K562 (cell line): ENCODE data around the gene EHBP1L1. TPM values are rescaled to one million over a fixed set of nuclear protein-coding genes. Genes with fewer than 3 reads are reported as not detected.

Source experiments
- GTF3C2 ChIP-seq: IDR thresholded peaks from 3 replicates; pipeline ENCODE4 v1.6.1; 2011; ENCODE audit warnings: borderline replicate concordance, mild to moderate bottlenecking, moderate library complexity; ENCODE audit not compliant: insufficient read length; ENCODE audit errors: extremely low read depth
- HMGN3 ChIP-seq: IDR thresholded peaks from 2 replicates; pipeline ENCODE4 v1.6.1; 2011; ENCODE audit warnings: borderline replicate concordance, low read depth, mild to moderate bottlenecking, mixed read lengths, low read length; ENCODE audit not compliant: insufficient read length; ENCODE audit errors: extremely low read depth
- MAX ChIP-seq: sonication (generic); formaldehyde crosslinking; IDR thresholded peaks from 2 replicates; pipeline ENCODE4 v1.9.0; 2022; ENCODE audit warnings: mild to moderate bottlenecking, missing genetic modification reagents
- PREB ChIP-seq: sonication (generic); formaldehyde crosslinking; IDR thresholded peaks from 2 replicates; pipeline ENCODE4 v1.8.1; 2023; ENCODE audit warnings: mild to moderate bottlenecking, missing genetic modification reagents
- TEAD1 ChIP-seq, 2 experiments: fragments of 450-650 bp in 1 of 2; sonication (generic) in 1 of 2; formaldehyde crosslinking; IDR thresholded peaks; 2 replicates each; pipeline versions ENCODE4 v1.4.0 to v1.8.0; 2020 to 2022; ENCODE audit warnings: mild to moderate bottlenecking in 2 of 2, missing genetic modification reagents in 1 of 2
- ZBTB33 ChIP-seq: sonication (generic); formaldehyde crosslinking; IDR thresholded peaks from 2 replicates; pipeline ENCODE4 v1.8.1; 2023; ENCODE audit warnings: mild to moderate bottlenecking, missing genetic modification reagents
- ZNF23 ChIP-seq: fragments of 250-450 bp; sonication (Bioruptor Pico); IDR thresholded peaks from 2 replicates; pipeline ENCODE4 v1.4.0; 2020; ENCODE audit warnings: mild to moderate bottlenecking
- ZNF263 ChIP-seq: sonication (generic); formaldehyde crosslinking; IDR thresholded peaks from 2 replicates; pipeline ENCODE4 v1.8.0; 2022; ENCODE audit warnings: mild to moderate bottlenecking, missing genetic modification reagents, borderline replicate concordance
- ZNF318 ChIP-seq, 2 experiments: fragments of 450-650 bp; IDR thresholded peaks; 2 replicates each; pipeline ENCODE4 v1.6.1; 2016; ENCODE audit warnings: mild to moderate bottlenecking in 2 of 2, borderline replicate concordance in 1 of 2, low read depth in 1 of 2, moderate library complexity in 1 of 2
- polyA plus RNA-seq, 8 experiments: library from polyadenylated mRNA; depleted of rRNA in 4 of 8; stranded (reverse) in 5 of 8; unstranded in 3 of 8; fragments of >200 nt; fragmentation: Nextera tagmentation in 2 of 8; fragmentation: Illumina TruSeq in 1 of 8; extraction: Ambion mirVana in 2 of 8; extraction: Trizol in 1 of 8; gene quantifications; 2 replicates each; pipeline versions ENCODE4 v1.2.1 to v1.2.3, GENCODE V29; 2011 to 2014; ENCODE audit warnings: inconsistent platforms in 1 of 8, missing spikeins in 1 of 8
- total RNA-seq, 7 experiments: library from RNA; depleted of rRNA in 6 of 7; stranded (reverse); fragments of >200 nt in 6 of 7; fragmentation: Illumina TruSeq in 2 of 7; extraction: Trizol in 2 of 7; gene quantifications; 2 replicates each; pipeline versions ENCODE4 v1.2.1 to v1.2.3, GENCODE V29; 2011 to 2021; ENCODE audit warnings: low replicate concordance in 1 of 7

Gene EHBP1L1
- total and polyA plus RNA-seq, 9 of the 15 experiments (the other 6 are each of a cell fraction or from before 2014, with no cell fraction given), result 0.03 to 87.1 (median 26.3) TPM

GRCh38 chr11:65613091-65613928, 37.5 kb downstream of the EHBP1L1 start (continued):
- TF ChIP-seq ZNF318 (IDR thresholded peaks at IDR 0.05; ENCODE audit: borderline replicate concordance in 1 of 2, low read depth in 1 of 2) (no peak), ZBTB33 (CRISPR knock-in tag) (no peak), ZNF263 (CRISPR knock-in tag) (0 out of 2 replicates have a peak, but pooled peaks have one; percentile 32), PREB (CRISPR knock-in tag) (no peak), HMGN3 (no peak), ZNF23 (CRISPR knock-in tag) (no peak), MAX (CRISPR knock-in tag) (0 out of 2 replicates have a peak, but pooled peaks have one; percentile 12), GTF3C2 (no peak), TEAD1 (CRISPR knock-in tag; IDR thresholded peaks at IDR 0.05) (0 out of 4 replicates have a peak, but pooled peaks of 1 of the 2 experiments have one; percentile 8)
